HEK293 (cell line): ENCODE results near the gene RBMS1.

Source experiments
- CTCF ChIA-PET: fragments of 350-600 bp; formaldehyde crosslinking; extraction: SDS; loops from one replicate; lab custom pipeline; 2021; ENCODE audit warnings: antibody characterized with exemption; lab: Yijun Ruan, JAX
- POLR2A ChIA-PET: fragments of 300-600 bp; formaldehyde crosslinking; extraction: SDS; loops from one replicate; lab custom pipeline; 2020; ENCODE audit warnings: antibody characterized with exemption, inconsistent platforms; lab: Yijun Ruan, JAX
- H3K27ac ChIP-seq: fragments of 200-500 bp; sonication (Bioruptor generic); 2 replicates; pipeline ENCODE4 v1.5.1; 2014; ENCODE audit warnings: low read depth, low read length, control low read depth, inconsistent platforms; ENCODE audit errors: extremely low read depth
- H3K36me3 ChIP-seq, 2 experiments: fragments of 200-500 bp in 1 of 2; sonication (Bioruptor generic) in 1 of 2; 1 replicate in 1 of 2; 2 replicates in 1 of 2; pipeline ENCODE4 v1.5.1; 2014 to 2017; ENCODE audit warnings: inconsistent platforms in 2 of 2, low read length in 2 of 2; ENCODE audit not compliant: control insufficient read depth in 2 of 2, insufficient read depth in 1 of 2
- H3K4me1 ChIP-seq: fragments of 200-500 bp; sonication (Bioruptor generic); 2 replicates; pipeline ENCODE4 v1.5.1; 2014; ENCODE audit warnings: mild to moderate bottlenecking, low read length, inconsistent platforms; ENCODE audit not compliant: control insufficient read depth, insufficient read depth
- H3K4me3 ChIP-seq: 2 replicates; pipeline ENCODE4 v1.5.1; 2011; ENCODE audit warnings: low read depth, mild to moderate bottlenecking, control low read depth, low read length, moderate library complexity
- H3K9me3 ChIP-seq: fragments of 200-500 bp; sonication (Bioruptor generic); 2 replicates; pipeline ENCODE4 v1.5.1; 2014; ENCODE audit warnings: low read depth, low read length, inconsistent platforms; ENCODE audit not compliant: control insufficient read depth, insufficient read depth
- AEBP2 ChIP-seq: fragments of 450-650 bp; formaldehyde crosslinking; IDR thresholded peaks from 2 replicates; pipeline ENCODE4 v1.5.1; 2016; ENCODE audit warnings: missing biosample characterization, missing genetic modification characterization, borderline replicate concordance
- EGR2 ChIP-seq: fragments of 450-650 bp; formaldehyde crosslinking; IDR thresholded peaks from 2 replicates; pipeline ENCODE4 v1.5.1; 2016; ENCODE audit warnings: low read depth, missing biosample characterization, missing genetic modification characterization
- HOXC10 ChIP-seq: sonication (generic); formaldehyde crosslinking; IDR thresholded peaks from 2 replicates; pipeline ENCODE4 v1.8.1; 2023; ENCODE audit warnings: mild to moderate bottlenecking, missing genetic modification reagents
- INSM2 ChIP-seq: fragments of 450-650 bp; formaldehyde crosslinking; IDR thresholded peaks from 2 replicates; pipeline ENCODE4 v1.5.1; 2016; ENCODE audit warnings: missing biosample characterization, missing genetic modification characterization
- OSR2 ChIP-seq: fragments of 450-650 bp; formaldehyde crosslinking; IDR thresholded peaks from 2 replicates; pipeline ENCODE4 v1.5.1; 2016; ENCODE audit warnings: missing biosample characterization, missing genetic modification characterization
- OVOL3 ChIP-seq: fragments of 450-650 bp; formaldehyde crosslinking; IDR thresholded peaks from 2 replicates; pipeline ENCODE4 v1.5.1; 2016; ENCODE audit warnings: missing biosample characterization, missing genetic modification characterization
- SP3 ChIP-seq: fragments of 450-650 bp; formaldehyde crosslinking; IDR thresholded peaks from 2 replicates; pipeline ENCODE4 v1.5.1; 2016; ENCODE audit warnings: missing biosample characterization, missing genetic modification characterization
- ZEB2 ChIP-seq: fragments of 450-650 bp; formaldehyde crosslinking; IDR thresholded peaks from 2 replicates; pipeline ENCODE4 v1.5.1; 2016; ENCODE audit warnings: missing biosample characterization, missing genetic modification characterization
- ZNF133 ChIP-seq: fragments of 450-650 bp; formaldehyde crosslinking; IDR thresholded peaks from 2 replicates; pipeline ENCODE4 v1.5.1; 2016; ENCODE audit warnings: missing biosample characterization, missing genetic modification characterization
- ZNF140 ChIP-seq: fragments of 450-650 bp; formaldehyde crosslinking; IDR thresholded peaks from 2 replicates; pipeline ENCODE4 v1.5.1; 2016; ENCODE audit warnings: missing biosample characterization, missing genetic modification characterization
- ZNF148 ChIP-seq: fragments of 450-650 bp; formaldehyde crosslinking; IDR thresholded peaks from 2 replicates; pipeline ENCODE4 v1.5.0; 2017; ENCODE audit warnings: missing biosample characterization, missing genetic modification characterization, borderline replicate concordance
- ZNF23 ChIP-seq: fragments of 450-650 bp; formaldehyde crosslinking; IDR thresholded peaks from 2 replicates; pipeline ENCODE4 v1.5.1; 2016; ENCODE audit warnings: missing biosample characterization, missing genetic modification characterization, borderline replicate concordance
- ZNF239 ChIP-seq: fragments of 450-650 bp; formaldehyde crosslinking; IDR thresholded peaks from 2 replicates; pipeline ENCODE4 v1.5.1; 2016; ENCODE audit warnings: missing biosample characterization, missing genetic modification characterization
- ZNF26 ChIP-seq: fragments of 450-650 bp; formaldehyde crosslinking; IDR thresholded peaks from 2 replicates; pipeline ENCODE4 v1.5.1; 2016; ENCODE audit warnings: missing biosample characterization, missing genetic modification characterization
- ZNF302 ChIP-seq: fragments of 450-650 bp; formaldehyde crosslinking; IDR thresholded peaks from 2 replicates; pipeline ENCODE4 v1.5.1; 2016; ENCODE audit warnings: missing biosample characterization, missing genetic modification characterization, low read depth
- ZNF366 ChIP-seq: fragments of 450-650 bp; formaldehyde crosslinking; conservative IDR thresholded peaks from 2 replicates; pipeline ENCODE4 v1.5.1; 2016; ENCODE audit warnings: missing biosample characterization, missing genetic modification characterization
- ZNF48 ChIP-seq: fragments of 450-650 bp; formaldehyde crosslinking; IDR thresholded peaks from 2 replicates; pipeline ENCODE4 v1.5.1; 2016; ENCODE audit warnings: missing biosample characterization, missing genetic modification characterization
- ZNF510 ChIP-seq: fragments of 450-650 bp; formaldehyde crosslinking; IDR thresholded peaks from 2 replicates; pipeline ENCODE4 v1.5.1; 2018; ENCODE audit warnings: mild to moderate bottlenecking, missing genetic modification characterization, missing biosample characterization; ENCODE audit not compliant: insufficient replicate concordance
- ZNF610 ChIP-seq: fragments of 450-650 bp; formaldehyde crosslinking; IDR thresholded peaks from 2 replicates; pipeline ENCODE4 v1.5.1; 2016; ENCODE audit warnings: missing biosample characterization, missing genetic modification characterization, borderline replicate concordance
- ZNF692 ChIP-seq: fragments of 450-650 bp; formaldehyde crosslinking; IDR thresholded peaks from 2 replicates; pipeline ENCODE4 v1.5.1; 2016; ENCODE audit warnings: missing biosample characterization, missing genetic modification characterization
- ZNF704 ChIP-seq: fragments of 450-650 bp; formaldehyde crosslinking; IDR thresholded peaks from 2 replicates; pipeline ENCODE4 v1.5.1; 2016; ENCODE audit warnings: missing biosample characterization, missing genetic modification characterization
- ZNF76 ChIP-seq: fragments of 450-650 bp; formaldehyde crosslinking; IDR thresholded peaks from 2 replicates; pipeline ENCODE4; 2016; ENCODE audit warnings: low read depth, missing biosample characterization, missing genetic modification characterization, borderline replicate concordance
- ZNF776 ChIP-seq: fragments of 450-650 bp; formaldehyde crosslinking; IDR thresholded peaks from 2 replicates; pipeline ENCODE4 v1.5.0; 2017; ENCODE audit warnings: missing biosample characterization, missing genetic modification characterization, borderline replicate concordance
- ZNF785 ChIP-seq: fragments of 450-650 bp; formaldehyde crosslinking; IDR thresholded peaks from 2 replicates; pipeline ENCODE4 v1.5.1; 2016; ENCODE audit warnings: missing biosample characterization, missing genetic modification characterization
- ZSCAN16 ChIP-seq: fragments of 450-650 bp; formaldehyde crosslinking; IDR thresholded peaks from 2 replicates; pipeline ENCODE4 v1.5.1; 2016; ENCODE audit warnings: missing biosample characterization, missing genetic modification characterization

Gene RBMS1

GRCh38 chr2:160509016-160509415 lies 15.4 kb upstream of the RBMS1 start (continued):
- no peak for TF ChIP-seq ZNF26 (tag by site-specific recombination)
- TF ChIP-seq ZNF610 (tag by site-specific recombination) = no peak
- no peak for TF ChIP-seq EGR2 (tag by site-specific recombination)
- TF ChIP-seq ZNF776 (tag by site-specific recombination) = no peak
- no peak for TF ChIP-seq ZEB2 (tag by site-specific recombination)
- no peak for TF ChIP-seq ZNF366 (tag by site-specific recombination)

GRCh38 chr2:160507464-160507863 lies 13.9 kb upstream of the RBMS1 start:
- Histone ChIP-seq H3K4me1 (peaks cover 10% of the 10 kb centered on the region), H3K36me3 (no peaks in the 10 kb centered on the region), H3K27ac (no peak overlapping the region), H3K9me3 (no peaks in the 10 kb centered on the region), H3K4me3 (no peak overlapping the region)
- ChIA-PET CTCF (interaction anchor here (0.7 kb wide), 2 partner anchors 186 to 257 kb away, joined by 3 read pairs; no protein-coding TSS in a partner anchor), POLR2A (no interaction called here)
- TF ChIP-seq ZNF704 (tag by site-specific recombination) (no peak), AEBP2 (tag by site-specific recombination) (no peak), OSR2 (no peak), ZNF692 (tag by site-specific recombination) (no peak), ZNF133 (no peak), ZNF785 (tag by site-specific recombination) (no peak), ZNF239 (tag by site-specific recombination) (no peak), INSM2 (tag by site-specific recombination) (no peak)

- no peak overlapping the region for H3K27ac ChIP-seq
- H3K4me3 ChIP-seq = no peak overlapping the region
- CTCF ChIA-PET = interaction anchor here (0.7 kb wide), 1 partner anchor 187 kb away, joined by 3 read pairs; no protein-coding TSS in a partner anchor
- H3K4me1 ChIP-seq = peaks cover 10% of the 10 kb centered on the region
- no peaks in the 10 kb centered on the region for H3K36me3 ChIP-seq
- H3K9me3 ChIP-seq = no peaks in the 10 kb centered on the region
- POLR2A ChIA-PET = no interaction called here
- TF ChIP-seq OVOL3 (no peak), SP3 (tag by site-specific recombination) (no peak), ZNF48 (tag by site-specific recombination) (no peak), ZNF140 (tag by site-specific recombination) (no peak), ZNF23 (no peak), ZSCAN16 (tag by site-specific recombination) (no peak), ZNF510 (tag by site-specific recombination) (no peak), ZNF76 (tag by site-specific recombination) (no peak), ZNF148 (tag by site-specific recombination) (no peak), ZNF302 (tag by site-specific recombination) (no peak), HOXC10 (CRISPR knock-in tag) (no peak)
Observed at GRCh38 chr2:160507046-160507407, 13.4 kb upstream of the RBMS1 start.
